ENCODE data around the gene PCDH10. TPM values are rescaled to one million over a fixed set of nuclear protein-coding genes. Genes with fewer than 3 reads are reported as not detected.

The PCDH10 gene
- total RNA-seq, 1 donor from 2014 or later: not detected

GRCh38 chr4:133150486-133151340 is 1.6 kb downstream of the PCDH10 start:
- peaks cover 55% of the 10 kb centered on the region for H3K27me3 Mint-ChIP-seq
- no peaks in the 10 kb centered on the region for H3K9me3 Mint-ChIP-seq
- H3K4me3 Mint-ChIP-seq: no peak overlapping the region
- TF ChIP-seq CTCF (IDR thresholded peaks at IDR 0.05): no peak
- DNase-seq (no peak), ATAC-seq (ENCODE audit: low read depth) (no peak)
- H3K4me1 Mint-ChIP-seq: peaks cover 15% of the 10 kb centered on the region
- ChIA-PET POLR2A (no interaction called here), CTCF (no interaction called here)
- intact Hi-C loops (cut with micrococcal nuclease): no loop called here
- H3K27ac Mint-ChIP-seq: no peak overlapping the region
- no peaks in the 10 kb centered on the region for H3K36me3 Mint-ChIP-seq (ENCODE audit: low read depth)

- POLR2A ChIA-PET: no interaction called here
- H3K36me3 Mint-ChIP-seq (ENCODE audit: low read depth): no peaks in the 10 kb centered on the region
- no peaks in the 10 kb centered on the region for H3K9me3 Mint-ChIP-seq
- CTCF ChIA-PET: no interaction called here
- no peak for TF ChIP-seq CTCF (IDR thresholded peaks at IDR 0.05)
- H3K27ac Mint-ChIP-seq: no peak overlapping the region
- DNase-seq: no peak
- H3K4me1 Mint-ChIP-seq: peaks cover 15% of the 10 kb centered on the region
- peaks cover 51% of the 10 kb centered on the region for H3K27me3 Mint-ChIP-seq
- intact Hi-C loops (cut with micrococcal nuclease): no loop called here
- no peak for ATAC-seq (ENCODE audit: low read depth)
- no peak overlapping the region for H3K4me3 Mint-ChIP-seq
Measured at GRCh38 chr4:133151341-133151690, 2.2 kb downstream of the PCDH10 start.

GRCh38 chr4:133151691-133152329 is 2.7 kb downstream of the PCDH10 start:
- no peak for TF ChIP-seq CTCF (IDR thresholded peaks at IDR 0.05)
- Mint-ChIP-seq H3K4me3 (no peak overlapping the region), H3K36me3 (ENCODE audit: low read depth) (no peaks in the 10 kb centered on the region), H3K9me3 (no peaks in the 10 kb centered on the region), H3K27ac (no peak overlapping the region), H3K4me1 (peaks cover 15% of the 10 kb centered on the region), H3K27me3 (peaks cover 48% of the 10 kb centered on the region)
- ATAC-seq (ENCODE audit: low read depth): no peak
- intact Hi-C loops (cut with micrococcal nuclease): no loop called here
- no peak for DNase-seq
- CTCF ChIA-PET: no interaction called here
- POLR2A ChIA-PET: no interaction called here

GRCh38 chr4:133152330-133152821 is 3.3 kb downstream of the PCDH10 start:
- H3K36me3 Mint-ChIP-seq (ENCODE audit: low read depth): no peaks in the 10 kb centered on the region
- H3K27me3 Mint-ChIP-seq: peaks cover 44% of the 10 kb centered on the region
- no peaks in the 10 kb centered on the region for H3K9me3 Mint-ChIP-seq
- CTCF ChIA-PET: no interaction called here
- TF ChIP-seq CTCF (IDR thresholded peaks at IDR 0.05): no peak
- intact Hi-C loops (cut with micrococcal nuclease): no loop called here
- ATAC-seq (ENCODE audit: low read depth): no peak
- no peak overlapping the region for H3K4me3 Mint-ChIP-seq
- H3K4me1 Mint-ChIP-seq: peaks cover 15% of the 10 kb centered on the region
- no peak for DNase-seq
- POLR2A ChIA-PET: no interaction called here
- H3K27ac Mint-ChIP-seq: no peak overlapping the region

GRCh38 chr4:133152831-133153481 is 3.9 kb downstream of the PCDH10 start:
- H3K4me1 Mint-ChIP-seq: peaks cover 15% of the 10 kb centered on the region
- ATAC-seq (ENCODE audit: low read depth) (no peak), DNase-seq (no peak)
- ChIA-PET POLR2A (no interaction called here), CTCF (no interaction called here)
- no peak overlapping the region for H3K27ac Mint-ChIP-seq
- intact Hi-C loops (cut with micrococcal nuclease): no loop called here
- H3K9me3 Mint-ChIP-seq: no peaks in the 10 kb centered on the region
- no peak overlapping the region for H3K4me3 Mint-ChIP-seq
- TF ChIP-seq CTCF (IDR thresholded peaks at IDR 0.05): no peak
- peaks cover 41% of the 10 kb centered on the region for H3K27me3 Mint-ChIP-seq
- no peaks in the 10 kb centered on the region for H3K36me3 Mint-ChIP-seq (ENCODE audit: low read depth)
